DND-41 (cell line): Measurements from ENCODE around the gene FURIN.
"Not testable (repeated sequence)": the region's sequence is repeated elsewhere in the genome, so short reads cannot be mapped to it uniquely, and the experiment has no call there.

Experiments used
- CTCF ChIP-seq: IDR thresholded peaks from 2 replicates; pipeline ENCODE4 v1.5.1; 2012; ENCODE audit warnings: borderline replicate concordance, low read length, moderate library complexity, mild to moderate bottlenecking; ENCODE audit not compliant: poor library complexity, severe bottlenecking; ENCODE audit errors: extremely low read depth
- EZH2 ChIP-seq: IDR thresholded peaks from 3 replicates; pipeline ENCODE4 v1.6.1; 2012; ENCODE audit warnings: borderline replicate concordance, low read depth, mild to moderate bottlenecking, moderate library complexity, low read length, inconsistent platforms; ENCODE audit not compliant: severe bottlenecking

- TF ChIP-seq CTCF, EZH2: not testable (repeated sequence)
These were observed 41.1 kb downstream of the FURIN start for GRCh38 chr15:90909449-90909848.
